NCI-H1436 (cell line): Measurements from ENCODE around the gene MED8.

ENCODE experiments used
- DNase-seq: peaks from one replicate; lab custom pipeline; 2025; lab: John Stamatoyannopoulos, UW

Gene MED8

DNA sequence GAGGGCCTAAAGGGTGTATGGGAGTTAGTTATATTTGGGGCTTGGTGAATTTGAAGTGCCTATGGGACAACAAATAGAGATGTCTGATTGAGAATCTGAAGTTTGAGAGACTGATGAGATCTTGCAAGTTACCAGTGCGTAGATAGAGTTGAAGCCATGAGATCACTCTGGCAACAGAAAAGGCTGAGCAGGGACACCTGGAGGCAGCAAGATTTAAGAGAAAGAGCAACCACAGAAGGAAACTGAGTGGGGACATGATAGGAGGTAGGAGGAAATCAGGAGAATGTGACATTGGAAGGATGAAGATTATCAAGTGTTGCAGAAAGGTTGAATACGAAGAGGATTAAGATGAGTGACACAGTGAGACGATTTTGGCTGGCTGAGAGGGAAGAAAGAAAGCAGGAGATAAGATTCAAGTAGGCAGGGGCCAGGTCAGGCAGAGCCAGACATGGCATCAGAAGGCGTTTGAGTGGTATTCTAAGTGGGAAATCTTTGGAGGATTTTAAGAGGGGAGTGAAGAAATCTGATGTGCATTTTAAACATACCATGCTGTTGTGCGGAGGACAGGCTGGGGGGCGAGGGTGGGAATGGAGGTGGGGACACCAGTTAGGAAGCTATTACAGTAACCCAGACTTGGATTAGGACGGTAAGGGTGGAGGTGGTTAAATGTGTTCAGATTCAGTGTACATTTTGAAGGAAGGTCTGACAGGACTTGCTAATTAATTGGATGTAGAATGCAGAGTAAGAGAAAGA is 55.0 kb downstream of the MED8 start:
- DNase-seq, result no peak
